Astrocyte (in vitro differentiated cells and primary cell): Measurements from ENCODE around the gene DES. TPM values are rescaled to one million over a fixed set of nuclear protein-coding genes. Genes with fewer than 3 reads are reported as not detected.

Source experiments
- DNase-seq: peaks from one replicate; pipeline ENCODE4 v3.0.0-alpha.2; 2010; ENCODE audit warnings: low read depth
- FAIRE-seq: peaks from 2 replicates; lab custom pipeline; 2011; peaks lifted over from hg19 to GRCh38; lab: Jason Lieb, UNC
- H2AFZ ChIP-seq: 2 replicates; pipeline ENCODE4 v1.6.0; 2012; ENCODE audit warnings: low read depth, low read length, inconsistent platforms
- H3K27ac ChIP-seq: 2 replicates; pipeline ENCODE4 v1.5.1; 2011; ENCODE audit warnings: low read depth, low read length, inconsistent platforms
- H3K27me3 ChIP-seq: 2 replicates; pipeline ENCODE4 v1.6.0; 2011; ENCODE audit warnings: low read length, inconsistent platforms; ENCODE audit not compliant: insufficient read depth
- H3K36me3 ChIP-seq: 2 replicates; pipeline ENCODE4 v1.5.1; 2011; ENCODE audit warnings: low read length, inconsistent platforms; ENCODE audit not compliant: insufficient read depth
- H3K4me1 ChIP-seq: 2 replicates; pipeline ENCODE4 v1.5.1; 2011; ENCODE audit warnings: low read length, inconsistent platforms; ENCODE audit not compliant: insufficient read depth
- H3K4me2 ChIP-seq: 2 replicates; pipeline ENCODE4 v1.6.0; 2012; ENCODE audit warnings: low read length, inconsistent platforms
- H3K4me3 ChIP-seq: 2 replicates; pipeline ENCODE4 v1.5.1; 2011; ENCODE audit warnings: low read depth, mild to moderate bottlenecking, low read length, inconsistent platforms; ENCODE audit not compliant: insufficient read depth
- H3K79me2 ChIP-seq: 2 replicates; pipeline ENCODE4 v1.6.0; 2012; ENCODE audit warnings: mild to moderate bottlenecking, low read length, inconsistent platforms; ENCODE audit not compliant: insufficient read depth
- H3K9ac ChIP-seq: 2 replicates; pipeline ENCODE4 v1.6.0; 2012; ENCODE audit warnings: mild to moderate bottlenecking, low read length, inconsistent platforms
- H3K9me3 ChIP-seq: 2 replicates; pipeline ENCODE4 v1.5.1; 2012; ENCODE audit warnings: low read depth, mild to moderate bottlenecking, low read length, inconsistent platforms; ENCODE audit not compliant: insufficient read depth
- H4K20me1 ChIP-seq: 2 replicates; pipeline ENCODE4 v1.6.0; 2012; ENCODE audit warnings: low read length, inconsistent platforms; ENCODE audit not compliant: insufficient read depth
- H3K27ac Mint-ChIP-seq: one replicate; pipeline ENCODE4 v1.8.0; 2021; ENCODE audit warnings: mild to moderate bottlenecking, mixed read lengths; ENCODE audit not compliant: unreplicated experiment
- H3K27me3 Mint-ChIP-seq: one replicate; pipeline ENCODE4 v1.8.0; 2021; ENCODE audit warnings: low read depth, mixed read lengths; ENCODE audit not compliant: unreplicated experiment
- H3K36me3 Mint-ChIP-seq: one replicate; pipeline ENCODE4 v1.8.0; 2021; ENCODE audit warnings: low read depth, mixed read lengths; ENCODE audit not compliant: unreplicated experiment
- H3K4me1 Mint-ChIP-seq: one replicate; pipeline ENCODE4 v1.8.0; 2021; ENCODE audit warnings: low read depth, mixed read lengths; ENCODE audit not compliant: unreplicated experiment
- H3K4me3 Mint-ChIP-seq: one replicate; pipeline ENCODE4 v1.8.0; 2021; ENCODE audit warnings: mild to moderate bottlenecking, moderate library complexity, mixed read lengths; ENCODE audit not compliant: unreplicated experiment
- H3K9me3 Mint-ChIP-seq: one replicate; pipeline ENCODE4 v1.8.0; 2021; ENCODE audit warnings: mild to moderate bottlenecking, mixed read lengths; ENCODE audit not compliant: unreplicated experiment
- EZH2 ChIP-seq: IDR thresholded peaks from 2 replicates; pipeline ENCODE4 v1.6.1; 2012; ENCODE audit warnings: mild to moderate bottlenecking, low read length, inconsistent platforms; ENCODE audit not compliant: insufficient read depth
- total RNA-seq: library from RNA; stranded (reverse); gene quantifications from 2 replicates; pipeline ENCODE4 v1.2.1, GENCODE V29; 2021
- TF ChIP-seq, protein P1 (sequence below): IDR thresholded peaks from 2 replicates; pipeline ENCODE4 v1.5.1; 2011; ENCODE audit warnings: low read depth, mild to moderate bottlenecking, inconsistent platforms, low read length, moderate library complexity; ENCODE audit not compliant: insufficient read depth

The DES gene
- total RNA-seq, 1 donor from 2014 or later = 5.4 TPM

DNA sequence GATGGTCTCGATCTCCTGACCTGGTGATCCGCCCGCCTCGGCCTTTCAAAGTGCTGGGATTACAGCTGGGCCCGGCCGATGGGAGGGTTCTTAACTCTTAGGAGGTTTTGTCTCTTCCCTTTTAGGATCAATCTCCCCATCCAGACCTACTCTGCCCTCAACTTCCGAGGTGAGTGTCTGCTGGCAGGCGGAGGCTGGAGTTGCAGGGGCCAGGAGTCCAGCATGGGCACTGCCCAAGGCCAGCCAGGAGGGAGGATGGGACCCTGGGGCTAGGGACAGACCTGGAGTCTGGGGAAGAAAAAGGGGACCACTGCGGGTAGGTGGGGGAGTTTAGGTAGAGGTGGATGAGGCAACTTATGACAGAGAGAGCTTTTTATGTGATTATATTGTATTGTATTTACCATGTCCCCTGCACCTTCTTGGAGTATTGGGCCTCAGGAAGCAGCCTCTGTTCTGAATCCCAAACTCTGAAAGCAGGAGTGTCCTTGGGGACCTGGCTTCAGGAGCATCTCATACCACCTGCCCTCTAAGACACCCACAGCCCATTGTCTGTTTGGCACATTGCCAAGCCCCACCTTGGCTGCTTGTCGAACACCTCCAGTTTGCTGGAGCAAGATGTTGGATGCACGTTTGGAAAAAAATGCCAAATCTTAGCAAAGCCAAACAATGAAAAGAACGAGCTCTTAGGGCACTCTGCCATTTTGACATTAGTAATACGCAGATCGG is 5.6 kb downstream of the DES start:
- H3K27me3 ChIP-seq = peaks cover 3% of the 10 kb centered on the region
- Mint-ChIP-seq H3K4me1 (peaks cover 14% of the 10 kb centered on the region), H3K27me3 (peaks cover 37% of the 10 kb centered on the region), H3K9me3 (no peaks in the 10 kb centered on the region), H3K4me3 (no peak overlapping the region), H3K27ac (no peak overlapping the region), H3K36me3 (peaks cover 3% of the 10 kb centered on the region)
- H3K9ac ChIP-seq = no peak overlapping the region
- no peak overlapping the region for H2AFZ ChIP-seq
- H3K4me3 ChIP-seq = no peak overlapping the region
- H3K79me2 ChIP-seq = no peaks in the 10 kb centered on the region
- no peak for DNase-seq
- no peak for FAIRE-seq
- H3K9me3 ChIP-seq = no peaks in the 10 kb centered on the region
- H3K36me3 ChIP-seq = no peaks in the 10 kb centered on the region
- H3K27ac ChIP-seq = no peak overlapping the region
- peak overlapping the region; percentile 61 for H3K4me2 ChIP-seq
- no peak for TF ChIP-seq EZH2
- TF ChIP-seq, protein P1, sequence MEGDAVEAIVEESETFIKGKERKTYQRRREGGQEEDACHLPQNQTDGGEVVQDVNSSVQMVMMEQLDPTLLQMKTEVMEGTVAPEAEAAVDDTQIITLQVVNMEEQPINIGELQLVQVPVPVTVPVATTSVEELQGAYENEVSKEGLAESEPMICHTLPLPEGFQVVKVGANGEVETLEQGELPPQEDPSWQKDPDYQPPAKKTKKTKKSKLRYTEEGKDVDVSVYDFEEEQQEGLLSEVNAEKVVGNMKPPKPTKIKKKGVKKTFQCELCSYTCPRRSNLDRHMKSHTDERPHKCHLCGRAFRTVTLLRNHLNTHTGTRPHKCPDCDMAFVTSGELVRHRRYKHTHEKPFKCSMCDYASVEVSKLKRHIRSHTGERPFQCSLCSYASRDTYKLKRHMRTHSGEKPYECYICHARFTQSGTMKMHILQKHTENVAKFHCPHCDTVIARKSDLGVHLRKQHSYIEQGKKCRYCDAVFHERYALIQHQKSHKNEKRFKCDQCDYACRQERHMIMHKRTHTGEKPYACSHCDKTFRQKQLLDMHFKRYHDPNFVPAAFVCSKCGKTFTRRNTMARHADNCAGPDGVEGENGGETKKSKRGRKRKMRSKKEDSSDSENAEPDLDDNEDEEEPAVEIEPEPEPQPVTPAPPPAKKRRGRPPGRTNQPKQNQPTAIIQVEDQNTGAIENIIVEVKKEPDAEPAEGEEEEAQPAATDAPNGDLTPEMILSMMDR = no peak
- H4K20me1 ChIP-seq = no peaks in the 10 kb centered on the region
- peaks cover 12% of the 10 kb centered on the region for H3K4me1 ChIP-seq

DNA sequence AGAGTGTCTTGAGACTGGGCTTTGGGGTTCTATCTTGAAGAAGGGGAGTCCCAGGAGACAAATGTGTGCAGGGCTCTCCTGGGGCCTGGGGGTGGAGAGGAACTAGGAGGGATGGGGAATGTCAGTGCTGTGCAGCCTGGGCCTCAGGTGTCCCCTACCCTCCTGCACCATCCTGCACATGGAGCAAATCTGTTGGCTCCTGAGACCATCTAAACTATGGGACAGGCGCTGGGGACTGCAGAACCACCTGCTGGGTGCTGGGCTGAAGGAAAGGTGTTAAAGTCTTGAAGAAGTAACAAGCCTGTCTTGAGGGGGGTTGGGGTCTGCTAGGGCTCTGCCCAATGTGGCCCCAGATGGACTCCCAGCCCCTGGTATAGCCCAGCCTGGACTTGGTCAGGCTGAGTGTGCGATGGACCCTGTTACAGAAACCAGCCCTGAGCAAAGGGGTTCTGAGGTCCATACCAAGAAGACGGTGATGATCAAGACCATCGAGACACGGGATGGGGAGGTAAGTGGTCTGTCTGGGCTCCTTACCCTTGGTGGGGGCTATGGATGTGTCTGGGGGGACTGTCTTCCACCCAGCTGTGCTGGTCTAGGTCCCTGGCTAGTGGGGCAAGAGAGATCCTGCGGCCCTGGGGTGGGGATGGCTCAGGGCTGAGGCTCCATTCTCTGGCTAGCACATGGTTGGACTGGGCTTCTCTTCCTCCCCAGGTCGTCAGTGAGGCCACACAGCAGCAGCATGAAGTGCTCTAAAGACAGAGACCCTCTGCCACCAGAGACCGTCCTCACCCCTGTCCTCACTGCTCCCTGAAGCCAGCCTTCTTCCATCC is 7.3 kb downstream of the DES start:
- Histone ChIP-seq H3K4me1 (peaks cover 10% of the 10 kb centered on the region), H3K4me3 (no peak overlapping the region), H3K27me3 (no peaks in the 10 kb centered on the region), H3K27ac (no peak overlapping the region), H4K20me1 (no peaks in the 10 kb centered on the region), H3K9ac (no peak overlapping the region), H2AFZ (no peak overlapping the region), H3K79me2 (no peaks in the 10 kb centered on the region), H3K4me2 (no peak overlapping the region), H3K36me3 (no peaks in the 10 kb centered on the region), H3K9me3 (no peaks in the 10 kb centered on the region)
- FAIRE-seq (no peak), DNase-seq (no peak)
- no peak for TF ChIP-seq EZH2
- TF ChIP-seq, protein P1 = no peak
- Mint-ChIP-seq H3K27me3 (peaks cover 24% of the 10 kb centered on the region), H3K4me3 (no peak overlapping the region), H3K4me1 (peaks cover 13% of the 10 kb centered on the region), H3K27ac (no peak overlapping the region), H3K36me3 (peaks cover 3% of the 10 kb centered on the region), H3K9me3 (no peaks in the 10 kb centered on the region)

DNA sequence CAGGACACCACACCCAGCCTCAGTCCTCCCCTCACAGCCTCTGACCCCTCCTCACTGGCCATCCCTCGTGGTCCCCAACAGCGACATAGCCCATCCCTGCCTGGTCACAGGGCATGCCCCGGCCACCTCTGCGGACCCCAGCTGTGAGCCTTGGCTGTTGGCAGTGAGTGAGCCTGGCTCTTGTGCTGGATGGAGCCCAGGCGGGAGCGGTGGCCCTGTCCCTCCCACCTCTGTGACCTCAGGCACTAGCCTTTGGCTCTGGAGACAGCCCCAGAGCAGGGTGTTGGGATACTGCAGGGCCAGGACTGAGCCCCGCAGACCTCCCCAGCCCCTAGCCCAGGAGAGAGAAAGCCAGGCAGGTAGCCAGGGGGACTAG is 7.9 kb downstream of the DES start:
- H3K27me3 ChIP-seq = no peaks in the 10 kb centered on the region
- H3K9me3 ChIP-seq = no peaks in the 10 kb centered on the region
- H3K27ac Mint-ChIP-seq = no peak overlapping the region
- H3K4me3 Mint-ChIP-seq = no peak overlapping the region
- H3K9me3 Mint-ChIP-seq = no peaks in the 10 kb centered on the region
- no peak overlapping the region for H3K9ac ChIP-seq
- peaks cover 13% of the 10 kb centered on the region for H3K4me1 Mint-ChIP-seq
- H3K36me3 ChIP-seq = no peaks in the 10 kb centered on the region
- H3K27ac ChIP-seq = no peak overlapping the region
- H2AFZ ChIP-seq = no peak overlapping the region
- no peaks in the 10 kb centered on the region for H3K79me2 ChIP-seq
- H3K27me3 Mint-ChIP-seq = peaks cover 22% of the 10 kb centered on the region
- DNase-seq (no peak), FAIRE-seq (no peak)
- no peak overlapping the region for H3K4me3 ChIP-seq
- H3K36me3 Mint-ChIP-seq = peaks cover 3% of the 10 kb centered on the region
- H3K4me1 ChIP-seq = peaks cover 10% of the 10 kb centered on the region
- H4K20me1 ChIP-seq = no peaks in the 10 kb centered on the region
- H3K4me2 ChIP-seq = no peak overlapping the region
- no peak for TF ChIP-seq EZH2
- TF ChIP-seq, protein P1 = no peak
